NCI-H1092 (cell line): ENCODE measurements around the gene KIDINS220.

Source experiments
- DNase-seq: peaks from one replicate; lab custom pipeline; 2025; lab: John Stamatoyannopoulos, UW

Gene KIDINS220

DNA sequence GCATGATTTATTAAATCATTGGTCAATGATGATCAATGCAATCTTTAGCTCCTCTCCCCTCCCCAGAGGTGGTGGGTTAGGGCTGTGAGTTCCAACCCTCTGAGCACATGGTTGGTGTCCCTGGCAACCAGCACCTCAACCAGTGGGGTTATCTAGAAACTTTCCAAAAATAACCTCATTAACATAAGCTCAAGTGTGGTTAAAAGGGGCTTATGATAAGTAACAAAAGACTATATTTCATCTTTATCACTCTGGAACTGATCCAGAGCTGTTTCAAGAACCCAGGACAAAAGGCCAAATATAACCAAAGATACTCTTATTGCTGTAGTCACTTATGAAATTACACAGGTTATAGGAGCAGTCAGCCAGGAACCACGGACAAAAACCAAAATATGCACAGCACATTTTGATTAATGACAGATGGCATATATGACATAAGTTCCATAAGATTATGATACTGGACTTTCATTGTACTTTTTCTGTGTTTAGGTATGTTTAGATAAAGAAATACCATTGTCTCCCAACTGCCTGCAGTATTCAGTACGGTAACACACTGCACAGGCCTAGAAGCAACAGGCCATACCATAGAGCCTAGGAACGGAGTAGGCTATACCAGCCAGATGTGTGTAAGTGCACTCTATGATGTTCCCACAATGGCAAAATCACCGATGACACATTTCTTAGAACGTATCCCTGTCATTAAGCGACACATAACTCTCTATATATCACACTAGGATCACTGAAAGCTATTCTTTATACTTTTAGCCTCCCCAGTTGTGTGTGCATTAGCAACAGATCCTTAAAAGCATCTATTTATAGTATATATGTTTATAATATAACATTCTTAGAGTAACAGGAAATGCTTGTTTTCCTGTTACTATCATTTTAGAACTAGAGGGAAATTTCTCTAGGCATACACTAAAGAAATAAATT is 31.9 kb downstream of the KIDINS220 start:
- no peak for DNase-seq

DNA sequence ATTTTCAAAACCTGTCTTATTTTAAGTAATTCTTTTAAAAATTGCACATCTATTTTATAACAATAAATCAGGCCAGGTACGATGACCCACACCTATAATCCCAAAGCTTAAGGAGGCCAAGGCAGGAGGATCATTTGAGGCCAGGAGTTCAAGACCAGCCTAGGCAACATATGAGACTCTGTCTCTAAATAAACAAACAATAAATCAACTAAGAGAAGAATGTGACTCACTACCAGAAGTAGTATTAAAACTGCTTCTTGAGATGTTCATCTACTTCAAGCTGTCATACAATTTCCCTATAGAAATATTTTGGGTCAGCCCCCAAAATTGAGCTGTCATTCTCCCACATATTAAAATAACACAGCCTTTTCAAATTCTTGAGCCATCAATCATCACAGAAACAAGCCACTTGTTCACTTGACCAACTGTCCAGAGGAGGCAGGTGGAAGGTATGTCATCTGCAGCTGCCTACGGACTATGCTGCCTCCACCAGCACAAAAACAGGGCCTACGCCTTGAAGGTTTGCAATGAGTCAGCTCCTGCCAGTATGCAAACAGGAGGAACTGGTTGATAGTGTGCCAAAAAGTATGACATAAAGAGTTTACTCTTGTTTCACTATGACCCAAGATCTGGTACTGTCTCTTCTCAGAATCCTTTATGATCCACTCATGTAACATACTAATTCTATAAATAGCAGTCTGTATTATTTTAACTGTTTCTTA is 33.6 kb downstream of the KIDINS220 start:
- no peak for DNase-seq

DNA sequence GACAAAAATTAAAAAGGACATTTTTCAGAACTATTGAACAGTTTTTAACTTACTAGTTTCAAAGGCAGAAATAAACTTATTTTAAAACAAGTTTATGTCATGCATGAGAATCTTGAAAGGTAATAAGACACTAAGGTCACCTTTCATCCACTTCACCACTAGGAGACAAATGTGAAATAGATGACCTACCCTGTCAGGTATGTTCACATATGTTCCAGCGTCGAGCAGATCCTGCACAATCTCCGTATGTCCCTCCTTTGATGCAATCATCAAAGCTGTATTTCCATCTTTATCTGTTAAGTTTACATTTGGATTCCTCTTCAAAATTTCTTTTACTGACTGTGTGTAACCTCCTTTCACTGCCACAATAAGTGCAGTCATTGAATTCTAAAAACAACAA is 34.7 kb downstream of the KIDINS220 start:
- DNase-seq: no peak

DNA sequence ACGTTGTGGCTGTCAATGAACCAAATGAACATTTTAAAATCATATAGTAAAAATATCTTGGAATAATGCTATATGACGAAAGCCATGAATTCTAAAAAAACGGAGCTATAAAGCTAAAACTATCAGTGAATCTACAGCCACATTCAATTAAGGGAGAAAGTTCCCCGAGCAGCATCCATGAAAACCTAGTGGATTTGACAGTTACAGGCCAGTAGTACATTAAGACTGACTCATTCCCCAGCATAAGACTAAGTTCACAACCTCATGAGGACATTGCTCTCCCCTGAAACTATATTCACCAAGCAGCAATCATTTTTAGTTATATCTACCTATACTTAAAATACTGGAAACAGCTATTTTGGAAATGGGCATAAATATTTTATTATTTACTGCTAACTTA is 36.6 kb downstream of the KIDINS220 start:
- no peak for DNase-seq

DNA sequence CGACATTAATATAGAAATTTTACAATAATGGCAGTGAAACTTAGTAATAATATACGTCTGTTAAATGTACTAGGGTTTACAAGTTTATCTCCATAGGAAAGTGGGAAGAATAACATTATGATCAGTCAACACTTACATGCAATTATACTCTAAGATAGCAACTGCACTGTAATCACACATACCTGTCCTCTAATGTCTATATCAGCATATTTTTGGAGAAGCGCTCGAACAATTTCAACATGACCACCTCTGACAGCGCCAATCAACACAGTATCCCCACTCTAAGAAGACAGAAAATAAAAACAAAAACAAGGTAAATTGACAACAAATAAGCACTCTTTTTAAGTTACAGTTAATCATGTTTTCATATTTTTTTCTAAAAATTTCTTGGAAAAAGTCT is 37.2 kb downstream of the KIDINS220 start:
- DNase-seq: no peak

GRCh38 chr2:8799004-8799403 is 38.4 kb downstream of the KIDINS220 start:
- no peak for DNase-seq

- no peak for DNase-seq
Measured at GRCh38 chr2:8798393-8798792, 39.0 kb downstream of the KIDINS220 start.

- DNase-seq: no peak
Measured at GRCh38 chr2:8797682-8798081, 39.7 kb downstream of the KIDINS220 start.

DNA sequence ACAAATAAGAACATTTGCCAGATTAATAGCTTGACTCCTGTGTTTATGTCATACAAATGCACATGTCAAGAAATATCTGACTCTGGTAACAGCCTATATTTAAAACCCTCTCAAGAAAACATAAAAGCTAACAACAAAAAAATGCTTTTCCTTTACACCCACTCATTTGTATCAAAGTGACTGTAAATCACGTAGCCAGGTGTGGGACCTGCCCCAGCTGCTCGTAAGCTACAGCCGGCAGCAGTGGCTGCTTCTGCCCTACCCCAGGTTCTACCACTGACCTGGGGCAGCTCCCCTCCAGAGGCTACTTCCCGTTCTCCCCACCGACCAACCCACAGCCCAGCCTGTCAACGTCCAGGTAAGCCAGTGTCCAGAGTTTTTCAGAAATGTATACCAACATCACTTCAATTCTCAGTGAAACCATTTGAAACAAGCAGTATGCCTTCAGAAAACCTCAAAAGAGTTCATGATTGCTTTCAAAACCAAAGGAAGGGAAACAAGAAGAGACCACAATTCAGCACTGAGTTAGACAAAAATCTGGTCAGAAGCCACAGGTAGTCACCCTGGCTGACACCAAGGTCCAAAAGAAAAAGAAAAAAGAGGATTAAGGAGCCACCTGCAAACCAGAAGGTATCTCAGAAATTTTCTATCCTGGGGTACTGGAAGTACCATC is 40.4 kb downstream of the KIDINS220 start:
- DNase-seq: no peak

GRCh38 chr2:8796315-8796848 is 41.0 kb downstream of the KIDINS220 start:
- no peak for DNase-seq

- DNase-seq: no peak
Measured at GRCh38 chr2:8794923-8795825, 42.2 kb downstream of the KIDINS220 start.

DNA sequence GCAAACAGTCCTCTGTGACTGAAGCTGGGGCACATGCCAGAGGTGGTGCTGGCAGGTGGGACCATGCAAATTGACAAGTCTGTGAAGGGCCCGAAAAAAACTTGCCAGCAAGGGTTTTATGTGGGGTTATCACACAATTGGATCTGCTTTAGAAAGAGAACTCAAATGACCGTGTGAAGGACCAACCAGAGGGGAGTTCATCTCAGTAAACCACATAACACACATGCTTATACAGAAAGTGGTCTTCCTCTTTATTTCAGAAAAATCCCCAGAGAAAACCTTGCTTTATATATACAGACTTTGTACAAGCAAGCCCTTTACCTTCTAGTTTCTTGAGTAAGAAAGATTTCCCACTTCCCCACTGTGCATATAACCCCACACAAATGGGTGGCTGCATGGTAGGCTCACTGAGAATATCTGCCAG is 46.7 kb downstream of the KIDINS220 start:
- DNase-seq: no peak

GRCh38 chr2:8786463-8786862 is 51.0 kb downstream of the KIDINS220 start:
- no peak for DNase-seq

- DNase-seq: no peak
Measured at GRCh38 chr2:8779795-8780671, 57.4 kb downstream of the KIDINS220 start.

DNA sequence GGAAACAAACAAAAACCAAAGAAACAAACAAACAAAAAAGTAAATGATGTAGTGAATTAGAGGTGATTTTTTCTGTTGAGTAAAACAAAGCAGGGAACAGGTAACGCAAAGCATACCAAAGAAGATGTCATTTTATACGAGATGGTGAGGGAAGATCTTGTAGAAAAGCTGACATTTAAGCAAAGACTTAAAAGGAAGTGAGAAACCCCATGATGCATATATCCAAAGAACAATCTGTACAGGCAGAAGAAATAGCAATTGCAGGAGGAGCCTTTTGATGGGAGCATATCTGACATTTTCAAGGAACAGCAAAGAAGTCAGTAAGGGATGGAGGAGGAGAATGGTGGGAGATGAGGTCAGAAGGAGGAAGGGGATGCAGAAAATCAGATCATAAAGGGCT is 63.0 kb downstream of the KIDINS220 start:
- no peak for DNase-seq

- DNase-seq: no peak
Measured at GRCh38 chr2:8767324-8767723, 70.1 kb downstream of the KIDINS220 start.

- no peak for DNase-seq
Measured at GRCh38 chr2:8761529-8762164, 75.8 kb downstream of the KIDINS220 start.

- DNase-seq: no peak
Measured at GRCh38 chr2:8756716-8757115, 80.7 kb downstream of the KIDINS220 start.

GRCh38 chr2:8756230-8756629 is 81.2 kb downstream of the KIDINS220 start:
- no peak for DNase-seq
